Stimulated activated CD8-positive, alpha-beta memory T cell treated with anti-CD3 and anti-CD28 coated beads, Interleukin-12 subunit alpha, Interleukin-12 subunit beta, amount 100 ng/mL, for 24 hours (primary cell): ENCODE measurements around the gene RHCE.
"Not testable (repeated sequence)": the region's sequence is repeated elsewhere in the genome, so short reads cannot be mapped to it uniquely, and the experiment has no call there.

Source experiments
- DNase-seq: peaks from one replicate; pipeline ENCODE4 v3.0.0-alpha.2; 2020; ENCODE audit errors: extremely low read depth

The RHCE gene

DNA sequence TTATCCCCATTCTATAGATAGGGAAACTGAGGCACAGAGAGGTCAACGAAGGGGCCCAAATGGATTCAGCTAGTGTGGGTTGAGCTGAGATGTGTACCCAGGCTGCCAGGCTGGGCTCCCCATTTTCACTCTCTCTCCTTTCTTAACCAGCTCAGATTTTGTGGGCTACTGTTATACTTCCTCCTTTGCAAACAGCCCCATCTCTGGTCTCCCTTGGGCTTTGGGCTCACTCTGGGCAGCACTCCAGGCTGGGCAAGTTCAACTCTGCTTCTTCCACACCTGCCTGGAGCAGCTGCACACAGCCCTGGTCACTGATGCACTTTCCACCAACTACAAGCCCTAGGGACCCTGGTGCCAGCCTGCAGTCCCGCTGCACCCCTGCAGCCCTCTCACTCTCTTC is 22.5 kb downstream of the RHCE start:
- DNase-seq: not testable (repeated sequence)

GRCh38 chr1:25397549-25397948 is 23.1 kb downstream of the RHCE start:
- DNase-seq: not testable (repeated sequence)

GRCh38 chr1:25392841-25393240 is 27.8 kb downstream of the RHCE start:
- DNase-seq: no peak

DNA sequence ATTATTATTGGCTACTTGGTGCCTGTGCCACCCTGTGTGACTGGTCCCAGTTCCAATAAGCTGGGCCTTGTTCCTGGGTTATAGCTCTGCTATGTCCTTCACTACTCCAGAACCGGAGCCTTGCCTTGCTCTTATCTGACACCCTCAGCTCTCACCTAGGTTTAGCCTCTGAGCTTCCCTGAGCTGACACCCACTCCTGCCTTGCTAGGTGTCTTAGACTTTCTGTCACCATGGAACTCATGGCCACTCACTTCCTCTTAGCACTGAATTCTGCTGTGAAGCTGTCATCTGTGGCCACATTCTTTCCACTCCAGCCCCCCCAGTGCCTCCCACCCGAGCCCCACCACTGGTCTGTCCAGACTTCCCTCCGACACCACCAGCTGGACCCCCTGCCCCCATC is 30.9 kb downstream of the RHCE start:
- DNase-seq: not testable (repeated sequence)

- not testable (repeated sequence) for DNase-seq
These were observed 31.9 kb downstream of the RHCE start for GRCh38 chr1:25388691-25389090.

GRCh38 chr1:25387096-25387495 is 33.5 kb downstream of the RHCE start:
- DNase-seq: not testable (repeated sequence)

- not testable (repeated sequence) for DNase-seq
These were observed 36.8 kb downstream of the RHCE start for GRCh38 chr1:25383875-25384274.

- DNase-seq: not testable (repeated sequence)
These were observed 37.5 kb downstream of the RHCE start for GRCh38 chr1:25383090-25383489.

- not testable (repeated sequence) for DNase-seq
These were observed 38.1 kb downstream of the RHCE start for GRCh38 chr1:25382543-25382942.

GRCh38 chr1:25378367-25378766 is 42.3 kb downstream of the RHCE start:
- not testable (repeated sequence) for DNase-seq

GRCh38 chr1:25371757-25372156 is 48.9 kb downstream of the RHCE start:
- not testable (repeated sequence) for DNase-seq

- DNase-seq: not testable (repeated sequence)
These were observed 50.8 kb downstream of the RHCE start for GRCh38 chr1:25369691-25370271.

- no peak for DNase-seq
These were observed 51.4 kb downstream of the RHCE start for GRCh38 chr1:25369241-25369640.

GRCh38 chr1:25362634-25363559 is 57.7 kb downstream of the RHCE start:
- DNase-seq: not testable (repeated sequence)

- DNase-seq: no peak
These were observed 58.7 kb downstream of the RHCE start for GRCh38 chr1:25361901-25362300.

DNA sequence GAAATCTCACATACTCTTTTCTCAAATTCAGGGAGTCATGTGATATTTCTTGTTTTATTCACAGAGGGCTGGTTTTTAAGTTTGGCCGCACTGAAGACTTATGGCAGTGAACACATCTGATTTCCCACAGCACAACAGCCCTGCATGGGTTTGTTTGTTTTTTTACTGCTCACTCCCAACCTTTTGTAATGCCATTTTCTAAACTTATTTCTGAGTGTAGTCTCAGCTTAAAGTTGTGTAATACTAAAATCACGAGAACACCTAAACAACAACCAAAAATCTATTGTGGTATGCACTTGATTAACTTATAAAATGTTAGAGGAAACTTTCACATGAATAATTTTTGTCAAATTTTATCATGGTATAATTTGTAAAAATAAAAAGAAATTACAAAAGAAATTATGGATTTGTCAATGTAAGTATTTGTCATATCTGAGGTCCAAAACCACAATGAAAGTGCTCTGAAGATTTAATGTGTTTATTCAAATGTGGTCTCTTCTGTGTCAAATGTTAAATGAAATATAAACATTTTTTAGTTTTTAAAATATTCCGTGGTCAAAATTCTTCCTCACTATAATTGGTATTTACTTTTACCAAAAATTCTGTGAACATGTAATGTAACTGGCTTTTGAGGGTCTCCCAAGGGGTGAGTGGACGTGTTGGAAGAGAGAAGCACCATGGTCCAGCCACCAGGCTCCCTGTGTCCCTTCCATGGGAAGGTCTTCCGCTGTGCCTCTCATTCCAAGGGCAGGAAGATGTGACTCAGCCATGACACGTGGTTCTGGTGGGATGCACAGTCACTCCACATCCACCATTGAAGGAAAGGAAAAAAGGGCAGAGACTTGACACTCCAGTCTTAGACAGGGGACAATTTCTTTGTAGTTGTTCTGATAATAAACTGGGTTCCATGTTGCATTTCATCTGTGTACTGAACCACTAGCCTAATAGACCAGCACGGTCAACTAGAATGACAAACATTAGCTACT is 59.7 kb downstream of the RHCE start:
- DNase-seq: no peak

GRCh38 chr1:25356848-25357247 is 63.8 kb downstream of the RHCE start:
- no peak for DNase-seq

GRCh38 chr1:25356441-25356840 is 64.2 kb downstream of the RHCE start:
- DNase-seq: no peak

DNA sequence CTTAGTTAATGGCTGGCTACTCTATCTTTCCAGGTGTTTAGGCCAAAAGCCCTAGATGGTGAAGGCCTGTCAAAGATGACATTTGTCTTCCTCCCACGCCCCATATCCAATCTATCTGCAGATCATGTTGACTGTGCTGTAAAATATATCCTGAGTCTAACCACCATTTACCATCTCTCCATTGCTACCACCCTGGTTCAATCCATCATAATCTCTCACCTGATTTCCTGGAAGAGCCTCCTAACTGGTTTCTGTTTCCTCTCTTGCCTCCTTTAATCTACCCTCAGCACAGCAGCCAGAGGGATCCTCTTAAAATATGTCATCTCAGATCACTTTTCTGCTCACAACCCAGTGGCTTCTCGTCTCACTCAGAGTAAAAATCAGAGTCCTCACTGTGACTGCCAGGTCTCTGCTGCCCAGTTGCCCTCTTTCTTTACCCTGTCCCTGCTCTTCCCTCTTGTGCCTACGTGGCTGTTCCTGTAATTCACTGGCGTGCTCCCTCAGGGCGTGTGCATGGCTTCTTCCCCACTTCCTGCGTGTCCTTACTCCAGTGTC is 64.7 kb downstream of the RHCE start:
- DNase-seq: no peak

GRCh38 chr1:25349606-25350005 is 71.0 kb downstream of the RHCE start:
- no peak for DNase-seq

DNA sequence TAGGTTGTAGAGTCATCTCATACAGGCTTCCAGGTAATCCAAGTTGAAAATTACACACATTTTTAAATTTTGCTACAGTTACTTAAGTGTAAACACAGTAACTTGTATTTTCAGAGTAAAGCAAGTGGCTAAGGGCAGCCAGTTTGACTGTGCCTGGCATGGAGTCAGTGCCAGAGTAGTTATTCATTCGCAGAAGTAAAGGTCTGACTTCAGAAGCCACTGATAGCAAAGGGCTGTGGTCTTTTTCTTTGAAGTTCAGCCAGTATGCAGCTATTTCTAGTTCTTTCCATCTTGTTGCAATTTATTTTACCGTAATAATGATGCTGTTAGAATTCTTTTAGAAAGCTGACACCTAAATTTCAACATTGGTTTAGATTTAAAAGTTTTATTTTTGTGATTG is 73.1 kb downstream of the RHCE start:
- DNase-seq: no peak

- DNase-seq: no peak
These were observed 76.8 kb downstream of the RHCE start for GRCh38 chr1:25343872-25344271.
